ENCODE measurements around the gene TCF7L1.
"Not testable (repeated sequence)": the region's sequence is repeated elsewhere in the genome, so short reads cannot be mapped to it uniquely, and the experiment has no call there.

TCF7L1 gene

GRCh38 chr2:85132397-85132796, 795 bp upstream of the TCF7L1 start:
- DNase-seq: no peak

DNA sequence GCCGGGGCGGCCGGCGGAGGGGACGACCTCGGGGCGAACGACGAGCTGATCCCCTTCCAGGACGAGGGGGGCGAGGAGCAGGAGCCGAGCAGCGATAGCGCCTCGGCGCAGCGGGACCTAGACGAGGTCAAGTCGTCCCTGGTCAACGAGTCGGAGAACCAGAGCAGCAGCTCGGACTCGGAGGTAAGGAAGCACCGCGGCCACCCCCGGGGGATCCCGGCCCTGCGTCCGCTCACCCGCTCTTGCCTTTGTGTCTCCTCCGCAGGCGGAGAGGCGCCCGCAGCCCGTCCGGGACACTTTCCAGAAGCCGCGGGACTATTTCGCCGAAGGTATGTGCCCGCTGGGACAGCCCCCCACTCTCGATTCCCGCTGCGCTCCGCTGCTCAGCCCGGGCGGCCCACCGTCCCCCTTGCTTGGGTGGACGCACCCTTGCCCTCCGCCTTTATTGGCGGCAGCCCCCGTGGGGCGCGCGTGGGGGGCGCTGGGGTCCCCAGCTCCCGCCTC, 611 bp downstream of the TCF7L1 start:
- no peak for DNase-seq

DNA sequence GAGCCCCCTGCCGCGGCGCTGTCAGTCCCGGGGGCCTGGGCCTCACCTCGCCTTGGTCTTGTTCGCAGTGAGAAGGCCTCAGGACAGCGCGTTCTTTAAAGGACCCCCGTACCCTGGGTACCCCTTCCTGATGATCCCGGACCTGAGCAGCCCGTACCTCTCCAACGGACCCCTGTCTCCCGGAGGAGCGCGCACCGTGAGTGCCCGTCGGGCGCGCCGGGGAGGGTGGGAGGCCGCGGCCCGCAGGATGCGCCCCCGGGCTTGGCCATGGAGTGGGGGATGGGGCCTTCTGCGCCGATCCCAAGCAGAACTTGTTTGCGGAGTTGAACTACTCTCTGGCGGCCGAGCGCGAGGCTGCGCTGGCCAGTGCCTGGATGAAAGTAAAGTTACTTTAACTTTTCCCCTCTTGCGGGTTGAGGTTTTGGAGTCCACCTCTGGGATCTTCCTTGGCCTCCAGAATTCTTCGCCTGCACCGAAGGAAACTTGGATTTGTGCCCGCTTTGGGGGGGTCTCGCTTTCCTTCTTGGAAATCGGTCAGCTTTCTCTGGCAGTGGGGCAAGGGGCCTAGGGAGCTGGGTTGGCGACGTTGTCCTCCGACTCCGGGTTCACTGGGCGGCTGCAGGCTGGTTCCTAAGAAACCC, 1.2 kb downstream of the TCF7L1 start:
- DNase-seq: no peak

DNA sequence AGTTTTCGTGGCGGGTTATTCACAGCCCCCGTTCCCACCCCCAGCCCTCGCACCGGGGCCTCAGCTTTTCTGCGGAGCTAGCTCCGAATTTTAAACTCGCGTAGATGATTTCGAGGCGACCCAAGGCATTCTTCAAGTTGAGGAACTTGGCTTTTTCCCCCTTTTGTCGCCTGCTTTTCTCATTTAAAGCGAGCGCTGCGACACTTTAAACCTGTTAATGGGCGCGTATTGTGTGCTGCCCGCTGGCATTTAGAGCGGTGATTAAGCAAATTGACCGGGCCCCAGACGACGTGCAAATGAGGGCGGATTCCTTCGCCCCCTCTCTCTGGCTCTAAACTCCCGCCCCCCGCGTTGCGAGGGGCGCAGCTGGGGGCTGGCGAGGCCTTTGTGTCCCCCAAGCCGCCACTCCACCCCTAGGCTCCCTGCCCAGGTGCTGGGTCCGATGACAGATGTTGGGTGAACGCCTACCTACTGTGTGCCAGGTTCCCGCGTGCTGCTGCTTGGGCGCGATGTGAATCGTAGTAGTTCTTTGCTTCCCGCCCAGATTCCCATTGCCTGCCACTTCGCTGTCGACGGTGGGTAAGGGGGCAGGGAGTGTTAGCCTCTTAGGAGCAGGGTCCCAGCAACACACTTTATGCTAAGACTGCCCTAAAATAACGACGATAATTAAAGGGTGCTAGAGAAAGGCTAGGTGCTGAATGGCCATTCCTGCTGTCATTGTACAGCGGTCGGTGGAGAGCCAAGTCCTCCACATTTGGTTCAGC, 1.9 kb downstream of the TCF7L1 start:
- DNase-seq: no peak

GRCh38 chr2:85135660-85135914, 2.4 kb downstream of the TCF7L1 start:
- no peak for DNase-seq

- no peak for DNase-seq
Measured at GRCh38 chr2:85137156-85137555, 4.0 kb downstream of the TCF7L1 start.

DNA sequence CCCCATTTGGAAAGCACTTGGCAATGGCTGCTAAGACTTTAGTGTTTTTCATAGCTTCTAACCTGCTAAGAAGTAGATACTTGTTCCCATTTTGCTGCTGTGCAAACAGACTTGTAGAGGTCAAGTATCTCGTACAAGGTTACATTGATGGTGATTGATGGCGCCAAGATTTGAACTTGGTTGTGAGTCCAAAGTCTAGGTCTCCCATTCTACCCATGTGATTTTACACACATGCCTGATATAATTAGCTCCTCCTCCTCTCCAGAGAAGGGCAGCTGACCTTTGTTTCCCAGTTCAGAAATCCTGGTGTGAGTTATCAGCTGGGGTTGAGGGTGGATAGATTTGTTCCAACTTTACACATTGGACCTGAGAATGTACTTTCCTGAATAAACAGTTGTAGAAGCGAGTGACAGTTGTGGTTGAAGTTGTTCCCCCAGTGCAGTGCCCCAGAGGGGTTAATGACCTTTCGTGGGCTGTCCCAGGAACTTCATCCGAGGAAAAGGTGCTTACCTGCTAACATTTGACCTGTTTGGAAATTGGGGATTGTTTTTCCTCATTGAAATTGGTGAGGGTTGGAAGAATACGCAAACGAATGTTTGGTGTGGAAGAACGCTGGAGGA, 10.4 kb downstream of the TCF7L1 start:
- no peak for DNase-seq

GRCh38 chr2:85145116-85145820, 12.1 kb downstream of the TCF7L1 start:
- DNase-seq: no peak

- DNase-seq: no peak
Measured at GRCh38 chr2:85148190-85148589, 15.0 kb downstream of the TCF7L1 start.

DNA sequence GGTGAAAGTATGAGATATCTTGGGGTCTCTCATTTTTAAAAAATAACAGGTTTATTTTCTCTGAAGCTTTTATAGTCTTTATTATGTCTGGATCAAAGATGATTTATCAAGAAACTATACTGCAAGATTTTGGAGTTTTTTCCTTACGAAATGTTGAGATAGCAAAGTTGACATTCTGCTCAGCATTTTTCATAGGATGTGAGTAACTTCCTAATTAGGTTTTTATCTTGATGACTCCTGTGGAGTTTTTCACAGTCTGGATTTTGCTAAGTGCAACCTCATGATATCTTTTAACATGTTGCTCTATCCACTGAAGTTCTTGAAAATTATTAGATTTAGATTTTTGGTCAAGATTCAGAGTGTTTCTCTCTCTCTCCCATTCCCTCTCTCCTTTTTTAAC, 17.8 kb downstream of the TCF7L1 start:
- DNase-seq: no peak

DNA sequence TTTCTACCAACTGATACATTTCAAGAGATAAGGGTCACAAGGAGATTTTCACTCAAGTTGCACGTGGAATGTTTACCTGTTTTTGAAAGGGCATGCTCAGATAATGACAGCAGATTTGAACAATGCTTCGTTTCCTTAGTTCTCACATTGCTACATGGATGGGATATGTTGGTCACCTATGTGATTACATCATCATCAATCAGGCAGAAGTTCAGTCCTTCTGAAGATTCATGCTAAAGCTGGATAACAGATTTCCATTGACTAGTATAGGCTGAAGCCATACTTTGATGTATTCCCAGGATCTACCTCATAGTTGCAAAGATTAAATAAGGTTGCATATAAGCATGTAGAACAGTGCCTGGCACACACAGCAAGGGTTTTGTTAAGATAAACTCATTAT, 19.7 kb downstream of the TCF7L1 start:
- DNase-seq: no peak

- DNase-seq: no peak
Measured at GRCh38 chr2:85154048-85154753, 21.0 kb downstream of the TCF7L1 start.

- not testable (repeated sequence) for DNase-seq
Measured at GRCh38 chr2:85155082-85155481, 21.9 kb downstream of the TCF7L1 start.

DNA sequence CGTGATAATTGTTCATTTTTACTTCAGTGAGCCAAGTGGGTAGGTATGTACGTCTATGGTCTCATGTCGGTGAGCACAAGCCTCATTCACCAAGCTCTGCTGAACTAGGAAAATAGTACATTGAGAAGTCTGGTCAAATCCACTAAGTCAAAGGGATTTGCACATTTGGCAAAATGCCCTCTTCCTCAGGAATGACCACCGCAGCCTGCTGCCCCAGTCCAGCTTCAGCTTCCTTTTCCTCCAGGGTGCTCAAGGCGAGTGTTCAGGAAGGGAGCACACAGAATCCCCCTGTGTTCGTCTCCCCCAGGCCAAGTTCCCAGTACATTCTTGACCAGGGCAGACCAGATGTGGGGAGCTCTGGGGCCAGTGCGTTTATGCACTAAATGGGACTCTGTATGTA, 23.0 kb downstream of the TCF7L1 start:
- no peak for DNase-seq

GRCh38 chr2:85156619-85157018, 23.4 kb downstream of the TCF7L1 start:
- no peak for DNase-seq

DNA sequence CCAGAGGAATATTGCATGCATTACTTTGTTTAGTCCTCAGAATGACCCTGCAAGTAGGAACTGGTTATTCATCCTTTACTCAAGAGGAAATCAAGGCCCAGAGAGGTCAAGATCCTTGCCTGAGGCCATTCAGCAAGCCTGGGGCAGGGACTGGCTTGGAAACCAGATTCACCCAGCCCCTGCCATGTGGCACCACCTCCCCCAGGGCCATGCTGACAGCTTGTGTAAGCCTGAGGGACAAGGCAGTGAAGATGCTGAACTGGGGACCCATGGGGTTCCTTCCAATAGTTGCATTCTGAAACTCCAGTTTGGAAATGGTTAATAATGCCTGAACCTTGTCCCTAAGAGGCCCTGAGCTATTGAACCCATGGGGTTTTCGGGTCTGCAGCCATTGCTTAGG, 24.2 kb downstream of the TCF7L1 start:
- DNase-seq: no peak

DNA sequence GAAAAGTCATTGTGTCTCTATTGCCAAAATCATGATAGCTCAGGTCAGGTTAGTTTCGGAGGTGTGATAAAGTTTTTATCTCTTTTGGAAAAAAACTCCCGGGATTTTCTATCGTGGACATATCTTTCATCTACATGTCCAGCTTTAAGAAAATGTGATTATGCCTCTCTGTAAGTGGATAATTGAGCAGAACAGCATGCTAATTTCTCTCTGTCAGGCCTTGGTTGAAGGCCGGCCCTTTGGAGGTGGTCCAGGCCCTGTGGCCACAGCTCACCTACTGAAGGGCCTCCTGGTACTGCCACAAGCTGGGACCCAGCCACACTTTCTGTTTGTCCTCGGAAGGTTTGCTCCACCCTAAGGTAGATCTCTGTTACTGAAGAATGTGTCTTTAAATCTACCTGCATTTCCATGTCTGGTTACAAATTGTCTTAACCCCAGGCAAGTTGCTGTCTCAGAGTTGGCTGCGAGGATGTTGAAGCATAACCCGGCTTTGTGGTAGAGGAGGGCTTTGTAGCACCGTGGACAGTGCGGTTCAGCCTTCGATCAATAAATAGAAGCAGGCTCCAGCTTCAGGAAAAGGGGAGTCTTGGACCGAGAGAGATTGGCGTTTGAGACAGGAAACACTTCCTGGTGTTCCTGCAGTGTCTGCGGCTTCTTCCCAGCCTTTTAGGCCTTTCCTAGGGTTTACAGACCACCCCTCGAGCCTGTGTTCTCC, 25.5 kb downstream of the TCF7L1 start:
- DNase-seq: no peak

DNA sequence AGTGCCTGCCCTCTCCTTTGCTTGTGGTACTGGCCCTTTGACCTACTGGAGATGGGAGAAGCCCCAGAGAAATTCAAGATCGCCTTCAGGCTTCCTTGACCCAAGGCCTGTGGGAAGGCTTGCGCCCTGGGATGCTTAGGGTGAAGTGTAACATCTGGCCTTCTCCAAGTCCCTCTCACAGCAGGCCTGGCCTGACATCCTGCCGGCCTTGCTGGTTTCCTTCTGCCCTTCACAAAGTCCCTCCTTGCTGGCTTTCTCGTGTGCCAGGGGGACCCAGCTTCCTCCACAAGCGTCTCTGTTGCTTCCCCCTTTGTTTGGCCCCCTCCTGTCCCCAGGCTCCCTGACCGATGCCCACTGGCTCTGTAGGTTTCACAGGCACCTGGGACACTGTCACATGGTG, 26.4 kb downstream of the TCF7L1 start:
- no peak for DNase-seq

DNA sequence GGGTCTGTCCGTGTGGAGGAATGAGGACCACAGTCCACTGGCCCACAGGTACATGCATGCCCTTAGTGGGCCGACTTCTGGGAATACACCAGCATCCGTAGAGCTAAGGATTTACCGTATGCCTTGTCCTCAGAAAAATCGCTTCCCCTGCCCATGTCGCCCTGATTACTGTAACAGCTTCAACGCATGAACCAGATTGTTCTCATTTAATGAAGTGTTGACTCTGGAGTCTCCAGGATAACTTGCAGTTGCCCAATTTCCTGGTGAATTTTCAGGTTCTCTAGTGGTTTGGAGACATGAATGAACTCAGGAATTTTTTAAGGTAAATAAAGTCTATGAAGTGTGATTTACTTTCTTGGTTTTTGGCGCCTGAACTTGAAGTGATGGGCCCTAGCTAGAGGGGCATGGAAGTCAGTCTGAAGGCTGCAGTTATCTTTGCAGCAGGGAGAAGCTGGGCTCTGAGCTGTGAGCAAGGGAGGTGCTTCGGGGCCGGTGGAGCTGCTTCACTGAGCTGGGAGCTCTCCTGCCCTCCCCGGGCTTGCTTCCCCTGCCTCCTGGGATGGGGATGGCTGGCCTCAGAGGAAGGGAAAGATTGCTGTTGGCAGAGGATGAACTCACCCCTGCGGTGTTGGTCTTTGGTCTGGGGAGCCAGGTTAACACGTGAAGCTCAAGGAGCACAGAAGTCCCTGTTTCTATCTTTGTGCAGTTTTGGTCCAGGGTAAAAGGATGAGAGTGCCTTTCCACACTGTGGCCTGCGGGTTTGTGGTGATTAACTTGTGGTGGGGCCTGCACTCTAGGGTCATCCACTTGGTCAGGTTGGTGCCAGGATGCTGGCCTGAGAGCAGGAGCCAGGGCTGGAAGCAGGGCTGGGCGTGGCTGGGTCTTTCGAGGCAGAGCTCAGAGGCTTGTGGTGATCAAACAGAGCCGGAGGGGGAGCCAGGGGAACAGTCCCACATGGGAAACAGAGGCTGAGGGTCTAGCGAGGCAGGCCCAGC, 28.1 kb downstream of the TCF7L1 start:
- no peak for DNase-seq

GRCh38 chr2:85162746-85163301, 29.6 kb downstream of the TCF7L1 start:
- no peak for DNase-seq

DNA sequence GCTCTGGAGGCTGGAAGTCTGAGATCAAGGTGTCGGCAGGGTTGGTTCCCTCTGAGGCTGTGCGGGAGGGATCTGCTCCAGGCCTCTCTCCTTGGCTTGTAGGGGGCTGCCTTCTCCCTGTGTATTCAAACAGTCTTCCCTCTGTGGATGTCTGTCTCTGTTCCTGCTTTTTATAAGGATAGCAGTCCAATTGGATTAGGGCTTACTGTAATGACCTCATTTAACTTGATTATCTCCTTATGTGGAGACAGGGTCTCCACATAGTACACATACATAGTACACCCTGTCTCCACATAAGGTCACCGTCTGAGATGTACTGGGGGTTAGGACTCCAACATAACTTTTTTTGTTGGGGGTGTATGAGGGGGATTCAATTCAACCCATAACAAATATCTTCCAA, 30.5 kb downstream of the TCF7L1 start:
- no peak for DNase-seq
